HG02642 (cell line): ENCODE measurements around the gene STRIP1.

Source experiments
- ATAC-seq: cut with Tn5 transposase; IDR thresholded peaks from one replicate; pipeline ENCODE4 v1.9.1; 2021; ENCODE audit warnings: mild to moderate bottlenecking; ENCODE audit not compliant: unreplicated experiment, poor library complexity

Gene STRIP1

GRCh38 chr1:110048923-110049601 is 14.6 kb downstream of the STRIP1 start:
- ATAC-seq = no peak

- ATAC-seq = no peak
These were observed 15.6 kb downstream of the STRIP1 start for GRCh38 chr1:110049801-110050601.

- no peak for ATAC-seq
These were observed 16.3 kb downstream of the STRIP1 start for GRCh38 chr1:110050602-110051261.

GRCh38 chr1:110051262-110051648 is 16.8 kb downstream of the STRIP1 start:
- ATAC-seq = no peak

GRCh38 chr1:110053552-110054428 is 19.4 kb downstream of the STRIP1 start:
- no peak for ATAC-seq

DNA sequence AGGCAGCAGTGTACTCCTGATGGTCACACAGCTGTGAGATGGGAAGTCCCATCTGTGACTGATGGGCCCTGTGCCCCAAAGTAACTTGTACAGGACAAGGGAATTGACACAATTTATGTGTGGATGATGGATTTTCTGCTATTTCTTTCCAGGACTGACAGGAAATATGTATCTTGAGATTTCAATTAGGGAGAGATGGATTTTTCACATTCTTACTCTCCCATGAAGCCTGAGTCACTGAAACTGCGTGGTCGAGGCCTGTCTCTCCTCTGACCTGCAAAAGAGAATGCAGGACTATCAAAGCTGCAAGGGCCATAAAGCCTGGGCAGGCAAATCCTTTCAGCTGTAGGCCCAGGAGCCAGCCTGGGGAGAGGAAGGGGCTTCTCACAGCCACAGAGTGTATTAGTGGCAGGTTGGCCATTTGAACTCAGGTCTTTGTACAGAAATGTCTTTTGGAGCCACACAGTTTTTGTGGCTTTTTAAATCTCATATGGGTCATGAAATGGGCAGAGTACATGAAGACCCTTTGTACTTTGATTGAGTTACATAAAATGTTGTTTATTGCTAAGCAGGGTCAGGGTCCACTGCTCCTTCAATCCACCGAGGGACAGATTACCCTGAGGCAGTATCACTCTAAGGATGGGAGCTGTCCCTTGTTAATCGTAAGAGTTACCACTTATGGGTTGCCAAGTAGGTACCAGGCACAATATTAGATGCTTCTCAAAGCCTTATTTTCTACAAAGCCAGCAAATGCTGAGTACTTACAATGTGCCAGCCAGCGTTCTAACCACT is 21.3 kb downstream of the STRIP1 start:
- ATAC-seq = no peak

DNA sequence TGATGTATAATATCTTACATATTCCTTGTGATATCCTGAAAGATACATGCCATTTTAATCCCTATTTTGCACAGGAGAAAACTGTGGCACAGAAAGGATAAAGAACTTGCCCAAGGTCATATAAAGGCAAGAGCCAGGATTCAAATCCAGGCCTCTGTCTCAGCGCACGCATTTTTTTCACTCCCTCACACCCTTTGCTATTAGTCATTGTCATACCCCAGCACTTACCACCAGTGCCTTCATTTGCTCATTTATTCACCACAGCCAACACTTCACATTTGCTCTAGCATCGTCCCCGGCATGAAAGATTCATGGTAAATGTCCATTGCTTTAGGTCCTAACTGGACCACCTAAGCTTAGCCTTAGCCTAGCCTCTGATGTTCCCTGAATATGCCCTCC is 21.9 kb downstream of the STRIP1 start:
- no peak for ATAC-seq

DNA sequence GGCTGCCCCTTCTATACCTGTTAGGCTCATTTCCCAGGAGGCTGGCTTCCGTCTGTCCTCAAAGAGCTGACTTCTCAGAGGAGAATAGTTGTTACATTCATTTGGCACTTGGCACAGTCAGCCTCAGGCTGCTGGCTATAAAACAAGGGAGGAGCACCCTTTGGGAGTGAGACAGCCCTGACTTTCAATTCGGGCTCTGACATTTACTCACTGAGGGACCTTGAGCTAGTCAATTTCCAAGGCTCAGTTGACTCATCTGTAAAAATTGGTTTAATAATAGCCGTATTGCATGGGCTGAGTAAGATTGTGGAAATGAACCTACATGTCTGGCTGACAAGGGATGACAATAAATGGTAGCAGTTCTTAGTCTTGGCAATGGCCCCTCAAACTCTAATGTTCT is 22.4 kb downstream of the STRIP1 start:
- no peak for ATAC-seq

DNA sequence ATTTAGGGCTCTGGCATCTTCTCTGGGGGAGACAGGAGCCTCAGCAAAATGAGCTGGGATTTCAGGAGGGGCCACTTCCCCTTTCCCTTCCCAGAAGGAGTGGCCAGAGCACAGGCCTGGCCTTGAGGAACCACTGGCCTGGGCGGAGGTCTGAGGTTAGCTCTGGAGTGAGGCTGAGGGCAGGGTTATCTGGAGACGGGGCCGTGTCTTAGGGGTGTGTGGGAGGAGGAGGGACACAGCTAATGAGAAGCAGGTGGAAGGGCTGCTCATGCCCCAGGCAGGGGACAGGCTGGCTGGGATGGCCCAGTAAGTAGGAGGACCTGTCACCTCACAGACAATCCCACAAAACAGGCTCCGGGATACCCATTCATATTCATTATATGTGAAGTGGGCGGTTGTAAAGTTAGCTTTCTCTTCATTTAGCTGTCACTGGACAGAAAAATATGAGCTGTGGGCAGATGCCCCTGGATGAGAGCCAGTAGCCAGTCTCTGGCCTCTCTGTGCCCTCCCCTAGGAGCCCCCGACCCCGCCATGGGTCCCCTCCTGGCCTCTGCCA is 23.6 kb downstream of the STRIP1 start:
- ATAC-seq = no peak

DNA sequence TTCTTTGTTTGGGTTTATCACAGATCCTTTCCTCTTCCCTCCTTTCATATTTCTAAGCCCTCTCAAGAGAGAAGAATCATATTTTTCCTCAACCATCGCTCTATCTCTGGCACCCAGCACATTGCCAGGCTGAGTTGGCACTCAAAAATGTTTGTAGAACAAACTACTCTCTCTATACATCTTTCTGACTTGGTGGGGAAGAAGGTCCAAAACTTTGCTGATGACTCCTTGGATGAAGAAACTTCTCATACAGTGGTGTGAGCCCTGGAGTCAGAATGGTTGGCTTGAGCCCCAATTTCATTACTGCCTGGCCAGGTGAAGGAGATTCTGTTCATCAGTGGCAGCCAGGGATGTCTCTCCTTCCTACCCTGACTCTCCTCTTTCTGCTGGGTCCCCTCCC is 24.2 kb downstream of the STRIP1 start:
- no peak for ATAC-seq

GRCh38 chr1:110059133-110059863 is 24.9 kb downstream of the STRIP1 start:
- ATAC-seq = no peak

- no peak for ATAC-seq
These were observed 25.7 kb downstream of the STRIP1 start for GRCh38 chr1:110060034-110060661.

DNA sequence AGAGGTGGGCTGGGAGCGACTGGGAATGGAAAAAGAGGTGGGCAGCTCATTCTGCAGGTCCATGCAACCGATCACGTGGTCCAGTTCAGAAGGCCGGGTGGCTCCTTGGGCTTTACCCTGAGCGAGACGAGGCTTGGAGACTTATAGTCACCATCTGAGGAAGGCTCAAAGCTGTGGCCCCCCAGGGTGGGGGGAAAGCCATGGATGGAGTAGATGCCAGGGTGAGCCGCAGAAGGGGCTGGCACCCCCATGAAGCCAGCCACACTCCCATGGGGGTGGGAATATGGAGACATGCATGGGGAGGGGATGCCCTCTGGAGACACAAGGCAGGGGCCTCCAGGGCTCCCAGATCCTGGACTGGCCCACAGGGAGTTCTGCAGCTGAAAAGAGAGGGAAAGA is 26.2 kb downstream of the STRIP1 start:
- ATAC-seq = no peak

GRCh38 chr1:110061341-110061740 is 26.9 kb downstream of the STRIP1 start:
- no peak for ATAC-seq

GRCh38 chr1:110062612-110063011 is 28.2 kb downstream of the STRIP1 start:
- ATAC-seq = no peak

DNA sequence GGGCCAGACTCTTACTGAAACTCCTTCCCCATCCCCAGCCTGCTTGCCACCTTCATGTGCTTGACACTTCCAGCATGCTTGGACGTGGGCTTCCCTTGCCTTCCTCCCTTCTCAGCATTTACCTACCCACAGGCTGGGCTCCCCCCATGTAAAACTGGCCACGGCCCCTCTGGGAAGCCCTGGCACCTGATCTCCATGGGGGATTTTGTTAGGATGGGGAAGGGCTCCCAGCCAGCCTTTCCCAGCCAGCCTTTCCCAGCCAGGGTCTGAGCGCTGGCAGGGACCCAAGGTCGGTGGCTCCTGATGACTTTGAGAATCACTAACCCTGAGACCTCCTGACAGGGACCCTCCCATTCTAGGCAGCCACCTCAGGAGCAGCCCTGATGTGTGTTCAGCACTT is 29.4 kb downstream of the STRIP1 start:
- ATAC-seq = no peak

DNA sequence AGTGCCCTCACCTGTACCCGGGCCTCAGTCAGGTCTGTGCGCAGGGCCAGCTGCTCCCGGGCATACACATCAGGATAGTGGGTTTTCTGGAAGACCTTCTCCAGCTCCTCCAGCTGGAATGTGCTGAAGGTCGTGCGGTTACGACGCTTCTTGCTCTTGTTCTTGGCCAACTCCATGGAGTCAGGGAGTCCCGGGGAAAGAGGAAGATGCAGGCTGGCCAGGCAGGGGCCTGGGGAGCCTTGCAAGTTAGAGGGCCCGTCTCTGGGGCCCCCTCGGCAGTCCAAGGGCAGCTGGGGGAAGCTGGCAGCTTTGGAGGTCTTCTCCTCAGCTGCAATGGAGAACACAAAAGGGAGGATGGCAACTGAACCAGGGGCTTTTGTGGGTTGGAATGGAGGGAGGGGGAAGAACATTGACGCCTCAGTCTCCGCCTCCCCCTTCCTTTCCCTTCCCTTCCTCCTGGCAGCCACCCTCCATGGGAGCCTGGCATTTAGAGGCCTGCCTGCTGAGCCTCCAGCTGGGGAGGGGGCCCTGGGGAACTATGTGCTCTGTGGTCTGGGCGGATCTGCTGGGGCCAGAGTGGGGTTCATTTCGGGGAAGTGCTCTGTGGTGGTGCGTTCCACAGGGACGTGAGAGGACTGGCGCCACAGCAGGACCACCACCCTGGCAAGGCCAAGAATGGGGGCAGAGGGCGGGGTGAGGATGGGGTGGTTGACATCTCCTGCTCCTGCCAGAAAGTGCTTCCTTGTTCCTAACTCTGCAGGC is 30.3 kb downstream of the STRIP1 start:
- ATAC-seq = no peak

GRCh38 chr1:110065841-110066240 is 31.4 kb downstream of the STRIP1 start:
- no peak for ATAC-seq
